Lower leg skin (tissue), 4 donors: ENCODE measurements around the gene STK38L. TPM values are rescaled to one million over a fixed set of nuclear protein-coding genes. Genes with fewer than 3 reads are reported as not detected.

Source experiments
- DNase-seq, 2 donors: peaks; one replicate each; pipeline ENCODE4 v3.0.0-alpha.2; 2019; ENCODE audit warnings: low spot score in 2 of 2
- H3K4me3 ChIP-seq: fragments of 200-600 bp; sonication (generic); 2 replicates; pipeline ENCODE4 v1.5.1; 2017; ENCODE audit warnings: mild to moderate bottlenecking, low read depth; ENCODE audit not compliant: poor library complexity, severe bottlenecking
- CTCF ChIP-seq, 3 donors: fragments of 450-650 bp; IDR thresholded peaks; one replicate each; pipeline ENCODE4 v1.5.1; 2016; ENCODE audit warnings: antibody characterized with exemption in 3 of 3, mild to moderate bottlenecking in 3 of 3, moderate library complexity in 2 of 3
- POLR2A ChIP-seq, 2 donors: fragments of 450-650 bp; IDR thresholded peaks; one replicate each; pipeline ENCODE4 v1.6.1; 2016 to 2017; ENCODE audit warnings: antibody characterized with exemption in 2 of 2, mild to moderate bottlenecking in 1 of 2, moderate library complexity in 1 of 2
- WGBS, 2 donors: methylation state at CpG; one replicate each; pipeline ENCODE4 v1.1.5; 2018; 5-methylcytosine and 5-hydroxymethylcytosine counted together
- intact Hi-C: fragments of 100-400 bp; cut with DNase I; formaldehyde crosslinking; loops from one replicate; pipeline ENCODE4 v1.15.0; 2023; ENCODE audit warnings: low total_unique reads
- total RNA-seq, 4 donors: library from RNA; depleted of rRNA; stranded (reverse); fragments of >200 nt; gene quantifications; one replicate each; pipeline ENCODE4 v1.1.0, GENCODE V29; 2016

STK38L gene
- total RNA-seq, 4 donors from 2014 or later: 19.1 to 39.2 (median 27.1) TPM

- WGBS, 2 donors: 96 to 98% methylated on average over 1 of the region's 1 CpG
Measured at GRCh38 chr12:27212861-27213260, 31.2 kb upstream of the STK38L start.

GRCh38 chr12:27213304-27213703 lies 30.8 kb upstream of the STK38L start:
- TF ChIP-seq CTCF (IDR thresholded peaks at IDR 0.05) (no peak), POLR2A (IDR thresholded peaks at IDR 0.05) (no peak)
- intact Hi-C loops: no loop called here
- 90% methylated on average over 2 of the region's 2 CpGs for WGBS, 2 donors

More at GRCh38 chr12:27212861-27213260, 31.2 kb upstream of the STK38L start:
- TF ChIP-seq POLR2A (IDR thresholded peaks at IDR 0.05) (no peak), CTCF (IDR thresholded peaks at IDR 0.05) (no peak)
- DNase-seq: no peak
- intact Hi-C loops: no loop called here
- H3K4me3 ChIP-seq: no peak overlapping the region

GRCh38 chr12:27213830-27214787 lies 30.0 kb upstream of the STK38L start:
- TF ChIP-seq CTCF (IDR thresholded peaks at IDR 0.05): no peak
- TF ChIP-seq POLR2A (IDR thresholded peaks at IDR 0.05): no peak
- WGBS, 2 donors: 88 to 98% methylated on average over 7 to 8 of the region's 9 CpGs
- intact Hi-C loops: no loop called here
- H3K4me3 ChIP-seq: no peak overlapping the region
- no peak for DNase-seq

More at GRCh38 chr12:27213304-27213703, 30.8 kb upstream of the STK38L start:
- DNase-seq: no peak
- no peak overlapping the region for H3K4me3 ChIP-seq

- no peak for DNase-seq
- intact Hi-C loops: no loop called here
- no peak overlapping the region for H3K4me3 ChIP-seq
- 93 to 96% methylated on average over 2 of the region's 2 CpGs for WGBS, 2 donors
- no peak for TF ChIP-seq POLR2A (IDR thresholded peaks at IDR 0.05)
- TF ChIP-seq CTCF (IDR thresholded peaks at IDR 0.05): no peak
Measured at GRCh38 chr12:27217590-27217989, 26.5 kb upstream of the STK38L start.

GRCh38 chr12:27219693-27220054 lies 24.4 kb upstream of the STK38L start:
- H3K4me3 ChIP-seq: no peak overlapping the region
- DNase-seq: no peak
- no peak for TF ChIP-seq CTCF (IDR thresholded peaks at IDR 0.05)
- TF ChIP-seq POLR2A (IDR thresholded peaks at IDR 0.05): no peak
- 52 to 70% methylated on average over 5 of the region's 5 CpGs for WGBS, 2 donors
- intact Hi-C loops: no loop called here
